Activated T-helper 2 cell treated with anti-CD3 and anti-CD28 coated beads, Interferon-gamma antibody, Interleukin-2, Interleukin-4, amounts not matched to agents 10 μg/mL and 5 μg/mL and 100 μg/mL, durations not matched to agents 14 hours and 24 hours and 36 hours (primary cell): Measurements from ENCODE around the gene RGS3. TPM values are rescaled to one million over a fixed set of nuclear protein-coding genes. Genes with fewer than 3 reads are reported as not detected.

Source experiments
- DNase-seq: peaks from one replicate; pipeline ENCODE4 v3.0.0; 2021; ENCODE audit warnings: low spot score
- H3K27ac Mint-ChIP-seq: one replicate; pipeline ENCODE4 v1.8.0; 2021; ENCODE audit warnings: mixed read lengths
- H3K27me3 Mint-ChIP-seq: one replicate; pipeline ENCODE4 v1.8.0; 2021; ENCODE audit warnings: low read depth, mixed read lengths
- H3K36me3 Mint-ChIP-seq: one replicate; pipeline ENCODE4 v1.8.0; 2021; ENCODE audit warnings: low read depth, mixed read lengths
- H3K4me1 Mint-ChIP-seq: one replicate; pipeline ENCODE4 v1.8.0; 2021; ENCODE audit warnings: low read depth, mixed read lengths
- H3K4me3 Mint-ChIP-seq: one replicate; pipeline ENCODE4 v1.8.0; 2021; ENCODE audit warnings: low read depth, mild to moderate bottlenecking, moderate library complexity, mixed read lengths
- H3K9me3 Mint-ChIP-seq: one replicate; pipeline ENCODE4 v1.8.0; 2021; ENCODE audit warnings: mixed read lengths
- intact Hi-C: fragments of 100-400 bp; cut with micrococcal nuclease; formaldehyde crosslinking; loops from one replicate; pipeline ENCODE4 v1.15.1; 2023
- total RNA-seq: library from RNA; stranded (reverse); gene quantifications from 2 replicates; pipeline ENCODE4 v1.2.3, GENCODE V29; 2022

RGS3 gene
- total RNA-seq, 1 donor from 2014 or later = 64.2 TPM

DNA sequence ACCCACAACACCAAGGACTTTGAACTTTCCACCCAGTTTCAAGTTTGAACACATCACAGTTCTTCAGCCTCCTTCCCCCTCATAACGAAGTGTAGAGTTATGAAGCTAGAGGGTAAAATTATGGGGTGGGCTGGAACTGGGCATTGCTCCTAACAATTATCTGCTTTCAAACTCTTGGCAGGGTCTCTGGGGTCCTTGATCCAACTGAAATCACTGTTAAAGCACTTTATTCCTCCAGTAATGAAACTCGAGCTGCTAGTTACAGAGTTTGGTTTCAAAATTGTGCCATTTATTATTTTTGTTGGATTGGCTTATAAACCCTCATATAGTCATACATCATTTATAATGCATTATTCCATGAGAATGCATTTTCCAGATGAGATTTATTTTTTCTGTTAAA, 158.5 kb downstream of the RGS3 start:
- Mint-ChIP-seq H3K4me3 (peak overlapping the region; percentile 8), H3K36me3 (no peaks in the 10 kb centered on the region), H3K27me3 (no peaks in the 10 kb centered on the region), H3K4me1 (peaks cover 59% of the 10 kb centered on the region), H3K9me3 (no peaks in the 10 kb centered on the region), H3K27ac (peak overlapping the region; percentile 98)
- DNase-seq = no peak
- intact Hi-C loops = loop anchor here (1.0 to 2.0 kb wide), 3 partner anchors 33 to 105 kb away; no protein-coding TSS in a partner anchor

- Mint-ChIP-seq H3K9me3 (no peaks in the 10 kb centered on the region), H3K27ac (peak overlapping the region; percentile 98), H3K36me3 (no peaks in the 10 kb centered on the region), H3K4me3 (peak overlapping the region; percentile 53), H3K27me3 (no peaks in the 10 kb centered on the region), H3K4me1 (peaks cover 52% of the 10 kb centered on the region)
- intact Hi-C loops = loop anchor here (1.0 to 2.0 kb wide), 5 partner anchors 20 to 110 kb away; no protein-coding TSS in a partner anchor
- peak; percentile 20 for DNase-seq
These were observed 159.3 kb downstream of the RGS3 start for GRCh38 chr9:113622600-113623400.

DNA sequence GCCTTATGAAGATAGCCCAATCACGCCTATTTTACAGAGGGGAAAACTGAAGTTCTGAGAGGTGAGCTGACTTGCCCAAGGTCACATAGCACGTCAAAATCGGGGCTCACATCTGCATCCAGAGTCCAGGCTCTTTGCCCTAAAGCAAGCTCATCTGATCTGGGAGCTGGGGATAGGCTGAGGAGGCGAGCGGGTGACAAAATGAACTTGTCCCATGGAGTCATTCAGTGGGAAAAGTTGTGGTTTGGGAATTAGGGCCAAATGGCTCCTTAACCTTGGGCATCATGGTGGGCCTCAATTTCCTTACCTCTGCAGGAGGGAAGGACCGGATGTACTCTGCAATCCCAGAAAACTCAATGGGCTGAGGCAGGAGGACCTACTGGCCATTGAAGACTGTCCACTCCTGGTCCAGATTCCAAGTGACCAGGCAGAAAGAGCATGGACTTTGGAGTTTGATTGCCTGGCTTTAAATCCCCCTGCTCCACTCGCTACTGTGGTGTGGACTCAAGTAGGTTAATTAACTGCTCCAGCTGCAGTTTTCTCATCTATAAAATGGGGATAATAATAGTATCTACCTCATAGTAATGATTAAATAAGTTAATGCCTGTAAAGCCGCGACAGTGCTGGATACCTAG, 160.4 kb downstream of the RGS3 start:
- intact Hi-C loops = loop anchor here (1.0 to 2.0 kb wide), 3 partner anchors 22 to 112 kb away; no protein-coding TSS in a partner anchor
- no peaks in the 10 kb centered on the region for H3K27me3 Mint-ChIP-seq
- DNase-seq = no peak
- peaks cover 48% of the 10 kb centered on the region for H3K4me1 Mint-ChIP-seq
- H3K27ac Mint-ChIP-seq = peak overlapping the region; percentile 98
- no peaks in the 10 kb centered on the region for H3K9me3 Mint-ChIP-seq
- no peak overlapping the region for H3K4me3 Mint-ChIP-seq
- no peaks in the 10 kb centered on the region for H3K36me3 Mint-ChIP-seq

DNA sequence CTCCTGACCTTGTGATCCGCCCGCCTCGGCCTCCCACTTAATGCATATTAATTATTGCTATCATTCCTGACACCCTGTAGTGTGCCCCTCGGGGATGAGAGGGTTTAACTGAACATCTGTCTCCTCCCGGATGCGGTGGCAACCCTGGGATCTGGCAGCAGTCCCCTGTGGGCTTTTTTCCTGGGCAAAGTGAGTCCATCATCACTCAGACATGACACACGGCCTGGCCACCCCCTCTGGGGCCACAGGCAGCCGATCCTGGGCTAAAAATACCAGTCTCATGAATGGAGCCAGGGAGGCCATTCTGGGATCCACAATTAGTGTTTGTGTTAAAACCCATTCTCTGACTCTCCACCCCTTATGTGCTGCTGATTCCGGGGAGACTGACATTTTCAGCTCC, 161.2 kb downstream of the RGS3 start:
- Mint-ChIP-seq H3K4me1 (peaks cover 42% of the 10 kb centered on the region), H3K27ac (peak overlapping the region; percentile 56), H3K27me3 (no peaks in the 10 kb centered on the region), H3K4me3 (no peak overlapping the region), H3K36me3 (no peaks in the 10 kb centered on the region), H3K9me3 (no peaks in the 10 kb centered on the region)
- no peak for DNase-seq
- intact Hi-C loops = no loop called here

DNA sequence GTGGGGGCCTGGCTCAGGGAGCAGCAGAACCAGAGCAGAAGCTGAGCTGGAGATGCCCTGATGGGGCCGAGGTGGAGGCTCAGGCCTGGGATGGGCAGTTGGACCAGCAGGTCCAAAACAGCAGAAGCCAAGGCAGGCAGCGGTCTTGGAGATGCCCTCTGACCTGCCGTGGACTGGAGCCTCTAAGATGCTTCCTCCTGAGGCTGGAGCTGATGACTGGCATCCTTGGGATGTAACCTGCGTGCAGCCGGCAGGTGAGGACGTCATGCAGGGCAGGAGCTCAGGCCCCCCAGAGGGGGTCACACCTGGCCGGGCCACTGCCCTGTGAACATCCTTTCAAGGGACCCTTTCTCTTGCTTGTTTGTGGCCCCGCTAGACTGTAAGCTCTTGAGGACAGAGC, 162.0 kb downstream of the RGS3 start:
- Mint-ChIP-seq H3K9me3 (no peaks in the 10 kb centered on the region), H3K4me1 (peaks cover 34% of the 10 kb centered on the region), H3K27ac (no peak overlapping the region), H3K4me3 (no peak overlapping the region), H3K36me3 (no peaks in the 10 kb centered on the region), H3K27me3 (no peaks in the 10 kb centered on the region)
- intact Hi-C loops = no loop called here
- no peak for DNase-seq

- Mint-ChIP-seq H3K4me1 (peaks cover 20% of the 10 kb centered on the region), H3K4me3 (no peak overlapping the region), H3K36me3 (no peaks in the 10 kb centered on the region), H3K27ac (no peak overlapping the region), H3K9me3 (no peaks in the 10 kb centered on the region), H3K27me3 (no peaks in the 10 kb centered on the region)
- no peak for DNase-seq
- intact Hi-C loops = no loop called here
These were observed 163.4 kb downstream of the RGS3 start for GRCh38 chr9:113626735-113627495.

DNA sequence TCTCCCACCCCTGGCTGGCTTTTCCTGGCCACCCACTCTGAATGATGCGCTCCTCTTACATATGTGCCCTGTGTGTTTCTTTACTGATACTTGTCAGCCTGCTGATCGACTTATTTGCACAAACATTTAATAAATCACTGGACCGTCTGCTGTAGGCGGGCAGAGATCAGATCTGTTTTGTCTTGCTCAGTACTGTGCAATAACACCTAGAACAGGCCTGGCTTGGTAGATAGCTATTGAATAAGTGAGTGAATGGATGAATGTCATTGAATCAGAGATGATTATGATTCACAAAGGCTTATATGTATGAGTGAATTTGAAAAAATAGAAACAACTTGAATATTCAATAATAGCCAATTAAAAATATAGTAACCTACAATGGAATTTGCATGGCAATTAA, 165.1 kb downstream of the RGS3 start:
- Mint-ChIP-seq H3K4me3 (no peak overlapping the region), H3K4me1 (peaks cover 10% of the 10 kb centered on the region), H3K36me3 (no peaks in the 10 kb centered on the region), H3K27ac (no peak overlapping the region), H3K9me3 (no peaks in the 10 kb centered on the region), H3K27me3 (no peaks in the 10 kb centered on the region)
- intact Hi-C loops = no loop called here
- no peak for DNase-seq

- intact Hi-C loops = no loop called here
- no peak for DNase-seq
These were observed 167.0 kb downstream of the RGS3 start for GRCh38 chr9:113630386-113631136.

DNA sequence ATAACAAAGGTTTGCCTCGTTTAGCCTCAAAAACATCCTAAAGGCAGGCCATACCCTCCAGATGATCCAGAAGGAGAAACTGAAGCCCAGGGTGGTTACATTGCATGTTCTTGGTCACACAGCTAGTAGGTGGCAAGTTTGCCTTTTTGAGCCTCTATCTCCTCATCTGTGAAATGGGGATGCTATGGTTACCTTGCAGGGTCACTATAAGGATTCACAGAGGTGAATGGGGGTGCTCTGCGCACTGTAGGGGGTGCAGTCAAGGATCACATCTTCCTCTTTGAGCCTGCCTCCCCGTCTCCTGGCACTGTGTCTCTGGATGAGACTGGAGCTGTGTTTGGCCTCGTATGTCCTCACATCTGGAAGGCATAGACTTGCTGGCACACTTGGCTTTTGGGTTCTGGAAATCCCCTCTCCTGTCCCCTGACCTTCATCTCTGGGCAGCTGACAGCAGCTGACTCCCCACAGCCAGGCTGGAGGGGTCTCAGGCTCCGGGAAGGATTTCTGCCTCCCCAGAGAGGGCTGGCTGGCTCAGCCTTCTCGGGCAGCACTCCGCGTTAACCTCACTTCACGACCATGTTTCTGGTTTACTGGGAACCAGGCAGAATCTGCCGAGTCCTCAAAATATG, 167.7 kb downstream of the RGS3 start:
- intact Hi-C loops = no loop called here
- Mint-ChIP-seq H3K36me3 (no peaks in the 10 kb centered on the region), H3K9me3 (no peaks in the 10 kb centered on the region), H3K4me3 (no peak overlapping the region), H3K27ac (no peak overlapping the region), H3K4me1 (peaks cover 7% of the 10 kb centered on the region), H3K27me3 (no peaks in the 10 kb centered on the region)
- no peak for DNase-seq

More at GRCh38 chr9:113630386-113631136, 167.0 kb downstream of the RGS3 start:
- Mint-ChIP-seq H3K9me3 (no peaks in the 10 kb centered on the region), H3K4me3 (no peak overlapping the region), H3K36me3 (no peaks in the 10 kb centered on the region), H3K4me1 (peaks cover 7% of the 10 kb centered on the region), H3K27ac (no peak overlapping the region), H3K27me3 (no peaks in the 10 kb centered on the region)

DNA sequence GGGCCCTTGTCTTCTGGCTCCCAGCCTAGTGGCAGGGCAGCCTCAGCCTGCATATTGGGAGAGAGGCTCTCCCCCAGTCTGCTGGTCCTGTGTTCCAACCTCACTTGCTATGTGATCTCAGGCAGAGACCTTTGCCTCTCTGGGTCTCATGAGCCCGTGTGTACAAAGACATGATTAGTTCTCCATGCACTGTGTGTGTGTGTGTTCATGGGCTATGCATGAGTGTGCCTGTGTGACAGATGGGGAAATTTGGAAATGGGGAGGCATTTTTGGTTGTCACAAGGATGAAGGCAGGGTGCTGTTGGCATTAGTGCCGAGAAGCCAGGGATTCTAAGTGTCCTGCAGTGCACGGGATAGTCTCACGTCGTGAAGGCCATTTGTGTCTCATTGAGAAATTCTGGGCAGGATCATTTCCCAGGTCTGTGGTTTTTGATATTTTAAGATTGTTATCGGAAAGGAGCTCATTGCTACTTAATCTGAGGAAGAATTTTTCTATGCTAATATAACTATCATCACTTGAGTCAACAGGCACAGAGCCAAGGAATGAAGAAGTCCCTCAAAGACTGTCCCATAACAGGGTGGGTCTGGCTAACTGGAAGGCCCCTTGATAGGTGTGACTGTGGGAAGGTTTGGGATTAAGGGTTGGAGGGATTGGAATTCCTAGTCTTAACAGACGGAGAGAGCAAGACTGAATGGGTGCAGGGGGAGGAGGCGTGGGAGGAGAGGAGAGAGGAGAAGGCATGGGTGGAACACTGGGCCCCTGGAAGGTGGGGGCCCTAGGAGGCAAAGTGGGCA, 168.5 kb downstream of the RGS3 start:
- no peak for DNase-seq
- no peaks in the 10 kb centered on the region for H3K9me3 Mint-ChIP-seq
- H3K27ac Mint-ChIP-seq = no peak overlapping the region
- H3K36me3 Mint-ChIP-seq = no peaks in the 10 kb centered on the region
- intact Hi-C loops = no loop called here
- no peak overlapping the region for H3K4me3 Mint-ChIP-seq
- peaks cover 7% of the 10 kb centered on the region for H3K4me1 Mint-ChIP-seq
- H3K27me3 Mint-ChIP-seq = no peaks in the 10 kb centered on the region

DNA sequence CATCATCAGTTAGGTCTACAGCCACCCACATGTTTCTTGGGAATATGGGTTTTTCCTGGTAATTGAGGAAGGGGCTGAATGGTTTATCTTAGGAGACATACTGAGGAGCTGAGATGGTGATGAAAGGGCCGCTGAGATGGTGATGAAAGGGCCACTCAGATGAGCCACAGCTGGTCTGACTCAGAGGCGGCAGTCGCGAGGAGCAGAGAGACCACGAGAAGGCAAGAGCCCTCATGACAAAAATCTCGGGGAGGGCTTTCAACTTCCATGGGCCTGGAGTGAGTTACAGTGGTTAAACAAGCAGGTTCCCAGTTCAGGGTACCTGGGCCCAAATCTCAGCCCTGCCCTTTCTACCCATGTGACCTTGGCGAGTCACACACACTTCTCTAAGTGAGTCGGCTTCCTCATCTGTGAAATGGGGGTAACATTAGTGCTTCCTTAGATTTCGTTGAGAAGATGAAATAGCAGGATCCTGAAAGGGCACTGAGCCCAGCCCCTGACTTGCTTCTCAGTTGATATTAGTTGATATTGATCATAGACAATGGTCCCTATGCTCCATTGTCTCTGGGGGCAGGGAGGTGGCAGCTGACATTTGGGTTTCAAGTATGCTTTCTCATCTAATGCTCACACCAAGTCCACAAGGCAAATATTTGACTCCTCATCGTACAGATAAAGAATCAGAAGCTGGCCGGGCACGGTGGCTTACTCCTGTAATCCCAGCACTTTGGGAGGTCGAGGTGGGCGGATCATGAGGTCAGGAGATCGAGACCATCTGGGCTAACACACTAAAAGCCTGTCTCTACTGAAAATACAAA, 169.5 kb downstream of the RGS3 start:
- peaks cover 7% of the 10 kb centered on the region for H3K4me1 Mint-ChIP-seq

More for the DNA sequence above, 169.5 kb downstream of the RGS3 start:
- H3K27me3 Mint-ChIP-seq = no peaks in the 10 kb centered on the region
- H3K4me3 Mint-ChIP-seq = no peak overlapping the region
- no peak for DNase-seq
- H3K27ac Mint-ChIP-seq = no peak overlapping the region
- intact Hi-C loops = no loop called here
- H3K9me3 Mint-ChIP-seq = no peaks in the 10 kb centered on the region
- H3K36me3 Mint-ChIP-seq = no peaks in the 10 kb centered on the region
